IPS-20b (cell line): ENCODE data around the gene DNASE1L1.

Experiments
- H3K27ac ChIP-seq: one replicate; pipeline ENCODE4 v1.5.1; 2013; ENCODE audit warnings: low read length
- H3K27me3 ChIP-seq: 2 replicates; pipeline ENCODE4 v1.6.1; 2013; ENCODE audit warnings: mild to moderate bottlenecking, low read length, inconsistent platforms; ENCODE audit not compliant: insufficient read depth
- H3K36me3 ChIP-seq: 2 replicates; pipeline ENCODE4 v1.6.1; 2013; ENCODE audit warnings: low read depth, mild to moderate bottlenecking, inconsistent platforms, low read length, moderate library complexity; ENCODE audit not compliant: insufficient read depth
- H3K4me1 ChIP-seq: 2 replicates; pipeline ENCODE4 v1.6.1; 2013; ENCODE audit warnings: mild to moderate bottlenecking, control low read depth, inconsistent platforms, low read length, moderate library complexity; ENCODE audit not compliant: insufficient read depth
- H3K4me3 ChIP-seq: 2 replicates; pipeline ENCODE4 v1.5.1; 2013; ENCODE audit warnings: mild to moderate bottlenecking, low read length, inconsistent platforms
- H3K9ac ChIP-seq: 2 replicates; pipeline ENCODE4 v1.6.1; 2013; ENCODE audit warnings: low read depth, mild to moderate bottlenecking, inconsistent platforms, low read length, moderate library complexity
- H3K9me3 ChIP-seq: 2 replicates; pipeline ENCODE4 v1.6.1; 2013; ENCODE audit warnings: mild to moderate bottlenecking, low read depth, low read length, inconsistent platforms; ENCODE audit not compliant: insufficient read depth

The DNASE1L1 gene

DNA sequence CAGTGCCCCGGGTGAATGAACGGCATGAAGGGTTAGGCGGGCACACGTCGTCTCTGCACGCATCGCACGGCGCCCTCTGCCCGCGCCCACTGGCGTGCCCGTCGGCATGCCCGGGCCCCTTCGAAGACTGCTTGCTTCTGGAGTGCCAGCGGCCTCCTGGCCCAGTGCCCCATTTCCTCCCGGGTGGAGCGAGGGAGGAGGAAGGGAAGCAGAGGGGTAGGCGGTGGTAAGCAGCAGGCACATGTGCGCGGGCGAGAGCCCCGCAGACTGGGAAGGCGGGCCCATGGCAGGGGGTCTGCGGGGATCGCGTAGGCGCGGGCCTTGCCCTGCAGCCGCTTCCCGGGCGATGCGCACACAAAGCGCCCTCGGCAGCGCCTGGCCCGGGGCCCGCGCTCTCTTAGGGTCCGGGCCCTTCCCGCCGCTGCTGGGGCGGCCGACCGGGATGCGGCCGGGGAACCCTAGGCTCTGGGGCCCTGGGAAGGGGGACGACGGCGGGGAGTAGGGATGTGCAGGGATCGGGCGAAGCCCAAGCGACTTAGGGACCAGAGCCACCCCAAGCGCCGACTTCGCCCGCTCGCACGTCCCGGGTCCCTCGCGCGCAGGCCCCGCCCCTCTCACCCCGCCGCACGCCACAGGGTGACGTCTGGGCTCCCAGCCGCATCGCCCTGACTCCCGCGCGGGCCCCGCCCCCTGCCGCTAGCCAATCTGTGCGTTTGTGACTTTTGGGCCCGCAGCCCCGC lies 30.8 kb downstream of the DNASE1L1 start:
- H3K4me1 ChIP-seq, result peaks cover 10% of the 10 kb centered on the region
- no peaks in the 10 kb centered on the region for H3K9me3 ChIP-seq
- H3K27me3 ChIP-seq, result peaks cover 15% of the 10 kb centered on the region; the same call in 1 of the 2 replicates
- H3K36me3 ChIP-seq, result peaks cover 7% of the 10 kb centered on the region; the same call in 1 of the 2 replicates
- H3K9ac ChIP-seq, result peak overlapping the region; percentile 74; the same call in 1 of the 2 replicates
- H3K4me3 ChIP-seq, result peak overlapping the region; percentile 61; the same call in 1 of the 2 replicates
- no peak overlapping the region for H3K27ac ChIP-seq

GRCh38 chrX:154376774-154377173 lies 32.3 kb downstream of the DNASE1L1 start:
- no peaks in the 10 kb centered on the region for H3K9me3 ChIP-seq
- H3K27ac ChIP-seq, result no peak overlapping the region
- no peak overlapping the region for H3K4me3 ChIP-seq
- H3K9ac ChIP-seq, result no peak overlapping the region
- H3K36me3 ChIP-seq, result peaks cover 7% of the 10 kb centered on the region; the same call in 1 of the 2 replicates
- peaks cover 22% of the 10 kb centered on the region; the same call in 1 of the 2 replicates for H3K27me3 ChIP-seq
- peaks cover 10% of the 10 kb centered on the region for H3K4me1 ChIP-seq

- H3K27me3 ChIP-seq, result peaks cover 22% of the 10 kb centered on the region; the same call in 1 of the 2 replicates
- H3K27ac ChIP-seq, result no peak overlapping the region
- no peak overlapping the region; the same call in 1 of the 2 replicates for H3K4me3 ChIP-seq
- H3K4me1 ChIP-seq, result no peaks in the 10 kb centered on the region; the same call in 1 of the 2 replicates
- H3K36me3 ChIP-seq, result peaks cover 3% of the 10 kb centered on the region; the same call in 1 of the 2 replicates
- H3K9ac ChIP-seq, result no peak overlapping the region
- no peaks in the 10 kb centered on the region for H3K9me3 ChIP-seq
Observed at GRCh38 chrX:154375156-154375504, 33.9 kb downstream of the DNASE1L1 start.

GRCh38 chrX:154374313-154375155 lies 34.5 kb downstream of the DNASE1L1 start, which contains the start of gene FLNA:
Gene FLNA, minus strand, starts transcription at chrX:154374634. Its CDS starts 3,389 bp downstream, at chrX:154371245.
- peak within 1 kb of the TSS; percentile 62 for H3K4me3 ChIP-seq
- H3K27me3 ChIP-seq, result peaks cover 22% of the 10 kb centered on the region; the same call in 1 of the 2 replicates
- H3K4me1 ChIP-seq, result no peaks in the 10 kb centered on the region; the same call in 1 of the 2 replicates
- peak within 1 kb of the TSS; percentile 59; the same call in 1 of the 2 replicates for H3K9ac ChIP-seq
- H3K36me3 ChIP-seq, result peaks cover 7% of the 10 kb centered on the region; the same call in 1 of the 2 replicates
- H3K9me3 ChIP-seq, result no peaks in the 10 kb centered on the region
- H3K27ac ChIP-seq, result no peak within 1 kb of the TSS

GRCh38 chrX:154373340-154374306 lies 35.4 kb downstream of the DNASE1L1 start:
- Histone ChIP-seq H3K4me3 (peak overlapping the region; percentile 62), H3K9me3 (no peaks in the 10 kb centered on the region), H3K36me3 (peaks cover 9% of the 10 kb centered on the region; the same call in 1 of the 2 replicates), H3K9ac (peak overlapping the region; percentile 59; the same call in 1 of the 2 replicates), H3K27ac (no peak overlapping the region), H3K27me3 (peaks cover 22% of the 10 kb centered on the region; the same call in 1 of the 2 replicates), H3K4me1 (no peaks in the 10 kb centered on the region; the same call in 1 of the 2 replicates)

GRCh38 chrX:154372612-154373022 lies 36.4 kb downstream of the DNASE1L1 start:
- H3K27me3 ChIP-seq, result peaks cover 22% of the 10 kb centered on the region; the same call in 1 of the 2 replicates
- H3K9me3 ChIP-seq, result no peaks in the 10 kb centered on the region
- H3K27ac ChIP-seq, result no peak overlapping the region
- no peaks in the 10 kb centered on the region; the same call in 1 of the 2 replicates for H3K4me1 ChIP-seq
- H3K9ac ChIP-seq, result no peak overlapping the region
- peaks cover 19% of the 10 kb centered on the region for H3K36me3 ChIP-seq
- H3K4me3 ChIP-seq, result no peak overlapping the region

DNA sequence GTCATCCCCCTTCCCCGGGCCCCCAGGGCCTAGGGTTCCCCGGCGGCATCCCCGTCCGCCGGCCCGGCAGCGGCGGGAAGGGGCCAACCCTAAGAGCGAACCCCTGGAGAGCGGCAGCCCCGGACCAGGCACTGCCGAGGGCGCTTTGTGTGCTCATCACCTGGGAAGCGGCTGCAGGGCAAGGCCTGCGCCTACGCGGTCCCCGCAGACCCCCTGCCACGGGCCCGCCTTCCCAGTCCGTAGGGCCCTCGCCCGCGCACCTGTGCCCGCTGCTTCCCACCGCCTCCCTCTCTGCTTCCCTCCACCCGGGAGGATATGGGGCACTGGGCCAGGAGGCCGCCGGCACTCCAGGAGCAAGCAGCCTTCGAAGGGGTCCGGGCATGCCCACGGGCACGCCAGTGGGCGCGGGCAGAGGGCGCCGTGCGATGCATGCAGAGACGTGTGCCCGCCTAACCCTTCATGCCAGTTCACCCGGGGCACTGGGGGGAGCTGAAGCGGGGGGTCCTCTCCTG lies 37.2 kb downstream of the DNASE1L1 start:
- Histone ChIP-seq H3K9ac (peak overlapping the region; percentile 66; the same call in 1 of the 2 replicates), H3K4me1 (no peaks in the 10 kb centered on the region; the same call in 1 of the 2 replicates), H3K27me3 (peaks cover 22% of the 10 kb centered on the region; the same call in 1 of the 2 replicates), H3K4me3 (peak overlapping the region; percentile 59; the same call in 1 of the 2 replicates), H3K36me3 (peaks cover 26% of the 10 kb centered on the region), H3K9me3 (no peaks in the 10 kb centered on the region), H3K27ac (no peak overlapping the region)

DNA sequence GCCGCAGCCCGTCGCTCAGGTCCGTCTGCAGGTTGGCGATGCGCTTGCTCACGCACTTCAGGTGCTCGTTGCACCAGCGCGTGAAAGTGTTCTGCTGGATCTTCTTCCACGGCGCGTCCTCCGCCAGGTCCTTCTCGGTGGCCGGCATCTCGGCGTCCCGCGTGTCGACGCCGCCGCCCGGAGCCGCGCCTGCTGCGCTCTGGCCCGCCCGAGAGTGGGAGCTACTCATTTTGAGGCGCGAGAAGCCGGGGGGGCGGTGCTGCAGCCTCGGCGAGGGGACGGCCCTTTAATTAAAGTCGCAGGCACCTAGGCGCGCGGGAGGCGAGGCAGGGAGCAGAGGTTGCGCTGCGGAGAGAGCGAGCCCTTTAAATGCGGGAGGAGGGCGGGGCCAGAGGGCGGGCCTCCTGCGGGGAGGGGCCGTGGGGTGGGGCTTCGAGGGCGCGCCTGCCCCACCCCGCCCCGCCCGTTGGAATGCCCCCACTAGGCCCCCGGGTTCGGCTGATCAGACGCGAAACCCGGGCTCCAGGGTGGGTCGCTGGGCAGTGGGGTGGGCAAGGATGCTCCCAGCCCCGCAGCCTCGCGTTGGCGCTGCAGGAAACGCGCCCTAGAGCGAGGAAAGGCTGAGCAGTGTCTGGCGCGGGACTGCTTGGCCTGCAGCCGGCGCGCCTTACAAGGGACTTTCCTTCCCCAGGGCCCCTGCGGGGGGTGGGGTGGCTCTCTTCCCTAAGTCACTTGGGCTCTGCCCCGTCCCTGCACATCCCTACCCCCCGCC lies 37.9 kb downstream of the DNASE1L1 start:
- Histone ChIP-seq H3K4me3 (peak overlapping the region; percentile 96), H3K4me1 (no peaks in the 10 kb centered on the region; the same call in 1 of the 2 replicates), H3K27ac (peak overlapping the region; percentile 56), H3K27me3 (peaks cover 22% of the 10 kb centered on the region; the same call in 1 of the 2 replicates), H3K9me3 (no peaks in the 10 kb centered on the region), H3K9ac (peak overlapping the region; percentile 99), H3K36me3 (peaks cover 33% of the 10 kb centered on the region)

GRCh38 chrX:154370300-154371016 lies 38.6 kb downstream of the DNASE1L1 start:
- peaks cover 40% of the 10 kb centered on the region for H3K36me3 ChIP-seq
- H3K9me3 ChIP-seq, result no peaks in the 10 kb centered on the region
- H3K9ac ChIP-seq, result peak overlapping the region; percentile 99
- H3K27ac ChIP-seq, result peak overlapping the region; percentile 98
- no peaks in the 10 kb centered on the region; the same call in 1 of the 2 replicates for H3K4me1 ChIP-seq
- H3K4me3 ChIP-seq, result peak overlapping the region; percentile 96
- H3K27me3 ChIP-seq, result peaks cover 22% of the 10 kb centered on the region; the same call in 1 of the 2 replicates
